Superior temporal gyrus (tissue), 1 donor: ENCODE measurements around the gene TMEM272.
A peak's percentile ranks its signal among the peaks of the same experiment; 100 is the strongest.

ENCODE experiments used
- DNase-seq: peaks from one replicate; pipeline ENCODE4 v3.0.0-alpha.2; 2016; ENCODE audit errors: extremely low spot score

TMEM272 gene

GRCh38 chr13:51844862-51845573, at the start of gene TMEM272:
TMEM272 (minus strand) TSS chr13:51845177; CDS start chr13:51838530, 6,647 bp downstream.
- peak; percentile 70 for DNase-seq

GRCh38 chr13:51894239-51894638, 49.3 kb upstream of the TMEM272 start:
- no peak for DNase-seq

GRCh38 chr13:51892657-51893056, 47.7 kb upstream of the TMEM272 start:
- no peak for DNase-seq

GRCh38 chr13:51887468-51887867, 42.5 kb upstream of the TMEM272 start:
- DNase-seq: no peak

- no peak for DNase-seq
These were observed 40.7 kb upstream of the TMEM272 start for GRCh38 chr13:51885651-51886050.

GRCh38 chr13:51883226-51883600, 38.2 kb upstream of the TMEM272 start:
- no peak for DNase-seq

GRCh38 chr13:51882570-51883225, 37.7 kb upstream of the TMEM272 start:
- DNase-seq: no peak

GRCh38 chr13:51881296-51881695, 36.3 kb upstream of the TMEM272 start:
- no peak for DNase-seq

- DNase-seq: no peak
These were observed 34.2 kb upstream of the TMEM272 start for GRCh38 chr13:51879133-51879532.

GRCh38 chr13:51874651-51875050, 29.7 kb upstream of the TMEM272 start:
- DNase-seq: peak; percentile 29

GRCh38 chr13:51873837-51874236, 28.9 kb upstream of the TMEM272 start:
- no peak for DNase-seq

- no peak for DNase-seq
These were observed 28.3 kb upstream of the TMEM272 start for GRCh38 chr13:51873117-51873798.

GRCh38 chr13:51870616-51871015, 25.6 kb upstream of the TMEM272 start:
- no peak for DNase-seq

- no peak for DNase-seq
These were observed 24.9 kb upstream of the TMEM272 start for GRCh38 chr13:51869916-51870315.

GRCh38 chr13:51867062-51867461, 22.1 kb upstream of the TMEM272 start:
- DNase-seq: no peak

GRCh38 chr13:51865838-51866237, 20.9 kb upstream of the TMEM272 start:
- DNase-seq: no peak

GRCh38 chr13:51862957-51863356, 18.0 kb upstream of the TMEM272 start:
- no peak for DNase-seq

GRCh38 chr13:51861723-51862300, 16.8 kb upstream of the TMEM272 start, which contains the start of gene CCDC70:
CCDC70 (plus strand) TSS chr13:51861969; CDS start chr13:51865412, 3,443 bp downstream.
- no peak for DNase-seq

- DNase-seq: no peak
These were observed 13.7 kb upstream of the TMEM272 start for GRCh38 chr13:51858433-51859247.

GRCh38 chr13:51856998-51857397, 12.0 kb upstream of the TMEM272 start:
- DNase-seq: no peak

- DNase-seq: no peak
These were observed 11.2 kb upstream of the TMEM272 start for GRCh38 chr13:51856027-51856736.
